GM18508 (cell line): ENCODE data around the gene ADAT2.
A peak's percentile ranks its signal among the peaks of the same experiment; 100 is the strongest.

Source experiments
- ATAC-seq: cut with Tn5 transposase; IDR thresholded peaks from one replicate; pipeline ENCODE4 v1.9.1; 2021; ENCODE audit warnings: moderate number of reproducible peaks; ENCODE audit not compliant: insufficient read depth, unreplicated experiment

Gene ADAT2

DNA sequence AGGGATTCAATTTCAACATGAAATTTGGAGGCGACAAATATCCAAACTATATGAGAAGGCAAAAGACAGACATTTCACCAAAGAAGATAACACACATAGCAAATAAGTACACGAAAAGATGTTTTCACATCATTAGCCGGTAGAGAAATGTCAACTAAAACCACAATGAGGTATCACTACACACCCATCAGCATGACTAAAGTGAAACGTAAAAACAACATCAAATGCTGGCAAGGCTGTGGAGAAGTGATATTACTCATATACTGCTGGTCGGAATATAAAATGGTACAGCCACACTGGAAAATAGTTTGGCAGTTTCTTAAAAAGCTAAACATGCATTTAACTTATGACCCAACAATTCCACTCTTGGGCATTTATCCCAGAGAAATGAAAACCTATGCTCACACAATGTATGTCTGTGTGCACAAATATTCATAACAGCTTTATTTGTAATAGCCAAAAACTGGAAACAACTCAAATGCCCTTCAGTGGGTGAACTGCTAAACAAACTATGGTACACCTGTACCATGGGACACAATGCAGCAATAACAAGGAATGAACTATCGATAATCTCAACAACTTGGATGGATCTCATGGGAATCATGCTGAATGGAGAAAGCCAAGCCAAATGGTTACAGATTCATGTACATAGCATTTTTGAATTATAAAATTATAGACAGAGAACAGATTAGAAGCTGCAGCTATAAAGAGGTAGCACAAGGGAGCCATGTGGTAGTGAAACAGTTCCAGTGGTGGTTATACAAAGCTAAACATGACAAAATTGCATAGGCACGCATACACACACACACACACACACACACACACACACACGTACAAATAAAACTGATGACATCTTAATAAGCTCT lies 8.6 kb downstream of the ADAT2 start:
- no peak for ATAC-seq

DNA sequence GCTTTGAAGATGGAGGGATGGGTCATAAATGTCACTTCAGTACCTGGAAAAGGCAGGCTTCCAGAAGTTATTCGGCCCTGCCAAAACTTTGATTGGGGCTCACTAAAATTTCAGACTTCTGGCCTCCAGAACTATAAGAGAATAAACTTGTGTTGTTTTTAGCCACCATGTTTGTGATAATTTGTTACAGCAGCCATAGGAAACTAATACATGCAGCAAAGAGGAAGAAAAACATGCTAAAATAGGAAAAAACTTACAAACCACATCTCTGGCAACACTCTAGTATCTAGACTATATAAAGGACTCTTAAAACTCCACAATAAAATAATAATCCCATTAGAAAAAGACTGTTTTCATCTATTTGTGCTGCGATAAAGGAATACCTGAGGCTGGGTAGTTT lies 9.5 kb downstream of the ADAT2 start:
- ATAC-seq, result no peak

DNA sequence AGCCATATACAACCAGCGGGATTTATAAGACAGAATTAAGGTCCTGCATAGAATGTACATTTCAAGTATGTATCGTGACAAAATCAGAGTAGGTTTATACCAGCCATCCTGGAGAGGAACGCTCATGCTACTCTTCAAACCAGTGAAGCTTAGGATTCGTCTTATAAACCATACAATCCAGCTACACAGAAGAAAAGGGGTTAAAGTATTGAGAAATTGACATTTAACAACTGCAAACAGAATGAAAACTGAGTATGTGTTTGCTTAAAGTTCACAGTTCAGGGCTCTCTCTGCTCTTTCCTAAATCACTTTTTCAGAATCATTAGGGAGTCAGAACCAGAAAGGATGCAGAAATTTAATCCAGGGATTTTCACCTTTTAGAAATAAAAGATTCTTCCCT lies 17.9 kb downstream of the ADAT2 start:
- no peak for ATAC-seq

DNA sequence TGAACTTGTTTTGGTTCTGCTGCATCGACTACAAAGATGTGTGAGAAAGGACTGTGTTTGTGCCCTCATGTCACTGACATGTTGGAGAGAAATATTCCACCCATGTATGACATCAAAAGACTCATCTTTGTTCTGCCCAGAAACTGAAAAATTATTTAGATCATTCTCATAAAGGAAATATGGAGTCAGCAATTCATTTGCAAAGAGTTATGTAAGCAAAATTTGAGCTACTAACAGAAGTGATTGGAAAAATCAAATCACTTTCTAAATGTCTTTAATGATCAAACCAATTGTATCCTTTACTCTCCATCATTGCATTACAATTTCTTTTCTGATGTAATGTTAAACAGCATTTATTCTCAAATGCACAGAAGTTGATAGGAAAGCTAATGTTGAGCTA lies 19.3 kb downstream of the ADAT2 start:
- ATAC-seq, result no peak

DNA sequence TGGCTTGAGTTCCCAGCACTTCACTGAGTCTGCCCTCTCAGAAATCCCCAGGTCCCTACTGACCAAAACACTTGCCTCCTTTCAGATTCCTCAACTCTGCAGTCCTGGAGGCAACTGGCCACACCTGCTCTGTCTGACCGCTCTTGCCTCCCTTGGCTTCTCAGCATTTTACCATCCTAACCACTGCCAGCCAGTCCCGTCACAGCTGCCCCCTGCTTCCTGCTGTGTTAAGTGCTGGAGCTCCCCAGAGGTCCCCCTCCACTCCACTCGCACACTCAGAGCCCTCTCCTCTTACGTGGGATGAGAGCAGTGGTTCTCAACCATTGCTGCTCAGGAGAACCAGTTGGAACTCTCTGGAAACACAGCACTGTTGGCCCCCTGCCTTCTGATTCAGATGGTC lies 20.5 kb downstream of the ADAT2 start:
- no peak for ATAC-seq

DNA sequence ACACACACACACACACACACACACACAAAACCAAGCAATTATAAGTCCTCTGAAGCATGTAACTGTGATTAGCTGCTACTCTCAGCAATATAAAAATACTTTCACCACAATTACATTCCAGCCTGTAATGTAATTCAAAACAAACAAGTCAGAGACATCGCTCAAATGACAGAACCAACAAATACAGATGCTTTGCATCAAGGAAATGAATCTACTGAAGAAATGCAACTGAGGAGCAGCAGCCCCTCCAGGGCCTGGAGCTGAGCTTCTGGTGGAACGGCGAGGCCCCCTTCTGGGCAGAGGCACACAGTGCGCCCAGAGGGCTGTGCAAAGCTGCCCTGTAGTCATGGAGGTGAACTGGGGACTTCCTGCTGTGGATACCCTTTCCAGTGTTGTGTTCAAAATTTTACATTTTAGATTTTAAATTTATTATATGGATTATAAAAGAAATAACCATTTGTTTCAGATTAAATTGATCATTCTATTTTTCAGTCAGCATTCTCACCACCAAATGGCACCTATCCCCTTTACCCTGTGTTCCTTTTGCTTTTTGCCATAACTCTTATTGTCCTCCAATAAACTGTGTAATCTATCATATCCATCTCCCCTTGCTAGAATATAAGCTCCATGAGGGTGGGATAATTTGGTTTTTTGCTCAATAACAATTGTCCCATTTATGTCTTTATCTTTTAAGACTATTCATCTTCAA lies 23.2 kb downstream of the ADAT2 start:
- ATAC-seq, result peak; percentile 92

DNA sequence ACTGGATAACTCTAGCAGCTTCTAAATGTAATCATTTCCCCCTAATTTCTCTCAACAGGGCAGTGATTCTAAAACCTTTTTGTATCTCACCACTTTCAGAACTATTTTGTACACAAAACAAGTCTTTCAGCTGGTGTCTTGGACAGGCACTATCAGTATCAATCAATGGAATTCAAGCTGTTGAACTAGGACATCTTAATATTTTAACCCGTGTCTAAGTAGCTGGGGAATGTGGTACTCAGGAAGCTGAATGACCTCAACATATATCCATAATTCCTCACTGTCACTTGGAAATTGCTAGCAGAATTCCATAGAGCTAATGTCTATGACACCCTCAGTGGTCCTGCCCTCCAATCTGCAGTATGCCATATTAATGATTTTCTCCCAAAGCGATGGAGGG lies 24.5 kb downstream of the ADAT2 start:
- ATAC-seq, result no peak

DNA sequence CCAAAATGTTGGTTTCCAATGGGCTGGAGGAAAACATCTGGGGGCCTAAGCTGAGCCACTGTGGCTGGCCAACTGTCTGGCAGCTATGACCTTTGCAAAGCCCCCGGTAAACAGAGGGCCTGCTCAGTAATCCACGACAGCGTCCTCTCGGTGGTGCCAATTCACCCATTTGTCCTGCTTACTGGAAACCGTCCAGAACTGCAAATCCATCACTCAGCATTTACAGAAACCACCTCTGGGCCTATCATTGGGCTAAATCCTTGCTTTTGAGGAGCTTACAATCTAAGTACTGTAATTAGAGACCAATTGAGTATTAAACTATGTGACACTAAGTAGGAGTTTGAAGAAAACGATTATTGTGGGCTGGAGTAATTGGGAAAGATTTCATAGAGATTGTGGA lies 31.0 kb downstream of the ADAT2 start:
- no peak for ATAC-seq

DNA sequence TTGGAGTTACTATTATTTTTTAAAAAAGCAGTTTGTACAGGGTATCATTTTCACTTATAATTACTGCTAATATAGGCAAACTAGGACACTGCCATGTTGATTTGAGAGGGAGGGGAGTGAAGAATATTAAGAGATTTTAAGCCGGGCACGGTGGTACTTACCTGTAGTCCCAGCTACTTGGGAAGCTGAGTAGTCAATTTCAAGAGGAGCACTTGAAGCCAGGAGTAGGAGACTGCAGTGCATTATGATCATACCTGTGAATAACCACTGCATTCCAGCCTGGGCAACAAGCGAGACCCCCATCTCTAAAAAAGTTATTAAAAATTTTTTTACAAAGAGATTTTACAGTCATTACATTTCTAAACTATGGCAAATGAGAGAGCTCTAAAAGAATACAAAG lies 35.7 kb downstream of the ADAT2 start:
- no peak for ATAC-seq

DNA sequence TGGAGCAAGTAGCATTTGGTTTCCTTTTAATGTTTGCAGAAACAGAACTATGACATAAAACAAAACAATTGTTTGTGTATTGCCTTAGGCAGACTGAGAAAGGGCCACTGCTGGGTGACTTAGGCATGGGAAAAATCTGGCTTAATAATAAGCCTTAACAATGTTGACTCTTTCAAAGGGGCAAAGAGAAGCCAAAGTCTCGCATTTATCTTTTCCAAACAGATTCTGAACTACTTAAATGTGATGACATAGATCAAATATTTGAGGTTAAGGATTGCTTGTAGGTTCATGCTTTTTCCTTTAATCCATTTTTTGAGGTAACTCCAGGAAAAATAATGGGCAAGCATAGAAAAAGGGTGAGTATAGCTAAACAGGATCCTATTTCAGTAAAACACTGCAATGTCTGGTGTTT lies 39.6 kb downstream of the ADAT2 start:
- no peak for ATAC-seq

DNA sequence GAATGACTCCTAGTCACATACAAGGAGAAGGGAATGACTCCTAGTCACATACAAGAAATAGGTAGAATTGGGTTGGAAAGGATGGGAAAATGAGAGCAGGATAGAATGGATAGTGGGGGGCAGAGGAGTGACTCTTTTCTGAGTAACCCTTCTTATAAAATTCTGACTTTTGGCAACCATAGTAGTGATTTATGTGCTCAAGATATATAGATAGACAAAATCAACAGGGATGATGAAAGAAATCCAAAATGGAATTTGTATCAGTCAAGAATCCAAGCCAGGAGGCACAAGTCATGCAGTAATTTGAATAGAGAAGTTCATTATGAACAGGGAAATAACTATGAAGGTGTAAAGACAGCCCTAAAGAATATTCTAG lies 41.7 kb downstream of the ADAT2 start:
- ATAC-seq, result no peak

DNA sequence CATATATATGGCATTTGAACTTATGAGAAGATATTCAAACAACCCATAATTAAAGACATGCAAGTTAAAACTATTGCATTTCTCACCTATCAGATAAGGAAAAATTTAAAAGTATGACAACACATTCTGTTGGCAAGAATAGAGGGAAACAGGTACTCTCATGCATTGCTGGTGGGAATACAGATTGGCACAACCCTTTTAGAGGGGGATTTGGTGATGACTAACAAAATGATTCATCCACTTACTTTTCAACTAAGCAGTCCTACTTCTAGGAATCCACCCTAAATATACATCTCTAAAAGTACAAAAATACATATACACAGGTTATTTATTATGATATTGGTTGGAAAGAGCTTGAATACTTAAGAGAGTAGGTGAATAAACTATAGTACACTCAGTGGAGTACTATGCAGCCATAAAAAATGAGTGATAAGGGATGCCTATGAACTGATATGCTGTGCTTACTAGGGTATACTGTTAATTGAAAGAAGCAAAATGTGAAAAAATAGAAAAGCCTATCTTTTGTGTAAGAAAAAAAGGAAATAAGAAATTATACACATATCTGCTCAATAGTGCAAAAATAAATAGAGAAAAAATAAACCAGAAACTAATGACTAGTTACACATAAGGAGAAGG lies 42.2 kb downstream of the ADAT2 start:
- ATAC-seq, result no peak

DNA sequence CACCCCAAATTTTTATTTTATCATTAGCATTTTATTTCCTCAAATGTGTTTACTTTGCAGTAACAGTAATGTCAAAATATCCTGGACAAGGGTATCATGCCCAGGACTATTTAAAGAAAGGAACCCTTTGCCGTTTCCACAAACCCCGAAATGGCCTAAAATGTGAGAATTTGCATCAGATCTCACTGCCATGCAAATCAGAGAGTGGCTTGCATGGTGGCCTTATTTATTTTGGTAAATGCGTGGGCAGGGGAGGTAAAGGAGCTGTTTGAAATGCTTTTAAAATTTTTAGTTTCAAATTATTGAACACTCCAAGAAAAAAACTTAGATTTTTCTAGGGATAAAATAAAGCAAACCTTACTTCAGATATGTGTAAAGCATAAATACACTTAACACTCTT lies 43.8 kb downstream of the ADAT2 start:
- ATAC-seq, result no peak

DNA sequence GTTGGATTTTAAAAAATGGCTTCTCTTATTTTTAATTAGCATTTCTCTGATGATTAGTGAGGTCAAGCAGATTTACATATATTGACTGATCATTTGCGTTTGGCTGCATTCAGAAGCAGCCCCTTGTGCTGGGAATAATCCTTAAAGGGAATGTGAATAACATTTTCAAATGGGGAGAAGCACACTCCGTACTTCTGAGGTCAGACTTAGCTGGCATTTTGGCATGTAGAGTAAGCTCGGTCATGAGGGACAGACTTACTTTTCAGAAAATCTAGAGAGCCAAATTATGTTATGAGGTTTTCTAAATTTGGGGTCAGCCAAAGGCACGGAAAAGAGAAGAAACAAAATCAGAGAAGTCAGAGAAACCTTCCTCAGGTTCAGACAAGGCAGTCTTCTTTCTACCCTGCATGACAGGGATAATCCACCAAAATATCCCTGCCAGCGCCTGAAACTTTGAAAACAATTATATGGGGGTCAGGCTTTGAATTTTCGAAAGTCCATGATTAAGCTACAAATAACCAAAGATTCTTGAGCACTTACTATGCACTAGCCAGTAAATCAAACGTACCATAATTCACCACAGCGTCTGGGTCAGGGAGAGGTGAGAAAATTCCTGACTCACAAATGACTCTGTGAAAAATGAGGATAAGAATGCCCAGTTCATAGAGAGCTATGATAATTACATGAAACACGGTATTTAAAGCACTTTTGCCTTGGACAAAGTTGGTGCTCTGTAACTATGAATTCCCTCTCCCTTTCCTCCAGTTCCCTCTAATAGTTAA lies 44.9 kb downstream of the ADAT2 start:
- ATAC-seq, result no peak

DNA sequence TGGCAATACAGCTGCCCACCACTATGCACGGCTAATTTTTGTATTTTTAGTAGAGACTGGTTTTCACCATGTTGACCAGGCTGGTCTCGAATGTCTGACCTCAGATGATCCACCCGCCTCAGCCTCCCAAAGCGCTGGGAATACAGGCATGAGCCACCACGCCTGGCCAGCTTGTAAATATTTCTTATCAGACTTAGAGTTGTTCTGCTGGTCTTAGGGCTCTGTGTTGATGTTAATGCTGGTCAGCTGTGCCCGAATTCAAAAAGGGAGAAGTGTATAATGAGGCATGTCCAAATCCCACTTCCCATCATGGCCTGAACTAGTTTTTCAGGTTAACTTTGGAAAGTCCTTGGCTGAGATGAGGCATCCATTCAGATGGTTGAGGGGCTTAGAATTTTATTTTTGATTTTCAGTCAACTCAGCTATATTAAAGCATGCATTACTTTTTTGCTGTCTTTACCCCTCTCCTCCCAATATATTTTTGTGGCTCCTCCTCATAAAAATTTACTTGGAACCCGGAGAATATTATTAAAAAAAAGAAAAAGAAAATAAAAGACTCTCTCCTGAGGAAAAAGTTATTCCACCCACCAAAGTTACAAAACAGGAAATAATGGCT lies 47.7 kb downstream of the ADAT2 start:
- no peak for ATAC-seq

DNA sequence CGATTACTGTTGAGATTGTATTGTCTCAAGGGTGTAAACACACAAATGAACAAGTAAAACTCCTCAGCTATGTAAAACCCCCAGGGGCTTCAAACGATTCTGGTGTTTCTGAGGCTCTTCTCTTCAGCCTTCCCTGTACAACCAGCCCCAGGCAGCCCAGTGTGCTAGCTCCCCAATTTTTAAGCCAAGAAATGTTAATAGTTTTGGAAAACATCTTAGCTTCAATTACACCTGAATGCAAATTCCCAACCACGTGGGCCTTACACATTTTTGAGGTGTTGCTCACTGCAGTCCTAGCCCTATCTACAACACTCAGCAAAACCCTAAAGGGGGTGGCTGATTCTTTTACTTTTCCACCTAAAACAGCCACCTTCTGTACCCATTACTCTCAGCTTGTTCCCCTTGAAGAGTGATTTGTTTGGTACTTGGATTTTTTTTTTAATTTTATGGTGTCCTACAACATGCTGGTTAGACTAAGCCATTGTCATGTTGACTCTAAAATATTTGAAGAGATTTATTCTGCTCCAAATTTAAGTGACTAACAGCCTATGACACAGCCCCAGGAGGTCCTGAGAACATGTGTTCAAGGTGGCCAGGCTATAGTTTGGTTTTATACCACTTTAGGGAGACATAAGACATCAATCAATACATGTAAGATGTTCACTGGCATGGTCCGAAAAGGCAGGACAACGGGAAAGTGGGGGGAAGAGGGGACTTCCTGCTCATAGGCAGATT lies 48.7 kb downstream of the ADAT2 start:
- ATAC-seq, result no peak

DNA sequence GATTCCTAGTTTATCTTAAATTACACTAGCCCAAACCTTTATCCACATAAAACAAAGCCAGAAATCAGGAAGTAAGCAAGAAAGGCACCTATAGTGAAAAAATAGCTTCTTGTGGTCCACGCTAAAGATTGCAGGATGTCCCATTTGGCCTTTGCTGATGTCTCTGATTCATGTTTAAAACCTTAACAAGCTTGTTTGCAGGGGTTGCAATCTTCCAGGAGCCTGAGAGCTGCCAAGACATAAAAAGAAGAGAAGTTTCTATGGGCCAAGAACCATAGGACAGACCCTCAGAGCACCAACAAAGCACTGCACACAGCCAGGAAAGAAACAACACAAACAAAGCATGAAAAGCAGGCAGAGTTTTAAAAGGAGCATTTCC lies 49.4 kb downstream of the ADAT2 start:
- ATAC-seq, result no peak

DNA sequence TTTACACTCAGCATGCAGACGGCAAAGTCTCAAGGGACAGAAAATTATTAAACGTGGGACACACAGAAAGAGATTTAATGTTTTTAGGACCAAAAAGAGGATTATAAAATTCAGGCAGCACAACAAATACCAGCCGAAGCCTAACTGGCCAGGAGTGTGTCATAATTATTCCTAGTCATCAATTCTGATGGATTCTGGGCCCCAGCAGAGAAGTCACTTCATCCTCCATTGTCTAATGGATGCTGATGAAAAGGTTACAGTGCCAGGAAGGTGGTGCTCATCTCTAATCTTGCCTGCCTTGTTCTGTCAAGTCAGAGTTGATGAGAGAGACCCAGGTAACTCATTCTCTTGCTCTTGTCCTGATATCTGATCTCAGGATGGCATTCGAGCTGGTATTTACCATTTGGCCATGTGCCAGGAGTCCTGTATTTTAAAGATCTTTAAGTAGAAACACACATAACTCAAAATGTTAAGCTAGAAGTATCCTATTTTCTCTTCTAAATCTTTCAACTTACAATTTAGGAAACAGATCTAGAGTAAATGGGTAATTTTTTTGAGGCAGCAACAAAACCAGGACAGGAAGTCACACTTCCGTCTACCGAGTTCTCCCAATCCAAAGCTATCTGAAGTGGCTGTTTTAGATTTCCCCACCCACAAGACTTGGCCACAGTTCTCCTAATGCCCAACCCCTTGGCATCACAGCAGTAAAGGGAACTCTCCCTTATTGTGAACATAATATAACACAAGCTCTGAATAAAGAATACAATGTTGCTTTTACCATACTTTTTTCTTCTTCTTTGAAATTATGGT lies 50.0 kb downstream of the ADAT2 start:
- no peak for ATAC-seq

DNA sequence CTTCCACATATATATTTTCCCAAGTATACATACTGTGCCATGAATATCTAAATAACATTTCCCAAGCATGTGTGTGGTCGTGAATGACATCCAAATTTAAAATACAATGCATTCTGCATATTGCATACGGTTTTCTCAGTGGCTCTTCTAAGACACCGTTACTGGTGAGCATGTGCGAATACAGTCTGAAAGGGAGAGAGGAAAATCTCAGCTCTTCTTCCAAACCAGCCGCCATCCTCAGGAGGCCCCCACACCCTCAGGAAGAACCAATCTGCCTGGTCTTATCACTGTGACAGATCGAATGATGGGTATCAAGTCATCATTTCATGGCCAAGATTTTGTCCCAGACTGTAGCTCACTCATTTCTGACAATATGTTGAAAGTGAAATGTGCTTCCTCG lies 50.7 kb downstream of the ADAT2 start:
- ATAC-seq, result no peak
